DND-41 (cell line): ENCODE data around the gene TMEM185A.
"Not testable (repeated sequence)": the region's sequence is repeated elsewhere in the genome, so short reads cannot be mapped to it uniquely, and the experiment has no call there.

Experiments used
- ATAC-seq: fragments of 200-7000 bp; cut with Tn5 transposase; 3 replicates; pipeline ENCODE4 v1.9.1; 2021; ENCODE audit warnings: low read depth; ENCODE audit not compliant: insufficient read depth
- DNase-seq: peaks from one replicate; pipeline ENCODE4 v3.0.0-alpha.2; 2020
- H2AFZ ChIP-seq: 2 replicates; pipeline ENCODE4 v1.6.0; 2012; ENCODE audit warnings: low read depth, low read length
- H3K27ac ChIP-seq: 2 replicates; pipeline ENCODE4 v1.5.1; 2012; ENCODE audit warnings: low read length, inconsistent platforms
- H3K27me3 ChIP-seq: fragments of 200-600 bp; sonication (generic); 2 replicates; pipeline ENCODE4 v1.6.0; 2012; ENCODE audit warnings: low read length, mild to moderate bottlenecking, inconsistent platforms; ENCODE audit not compliant: insufficient read depth, poor library complexity
- H3K36me3 ChIP-seq: 2 replicates; pipeline ENCODE4 v1.5.1; 2012; ENCODE audit warnings: low read length, inconsistent platforms; ENCODE audit not compliant: insufficient read depth
- H3K4me1 ChIP-seq: 2 replicates; pipeline ENCODE4 v1.5.1; 2012; ENCODE audit warnings: mild to moderate bottlenecking, low read length; ENCODE audit not compliant: insufficient read depth
- H3K4me2 ChIP-seq: 2 replicates; pipeline ENCODE4 v1.6.0; 2012; ENCODE audit warnings: mild to moderate bottlenecking, moderate library complexity, low read length, inconsistent platforms; ENCODE audit not compliant: insufficient read depth
- H3K4me3 ChIP-seq, 2 experiments: fragments of 200-600 bp in 1 of 2; shearing (Covaris generic) in 1 of 2; 2 replicates each; pipeline ENCODE4 v1.5.1; 2012 to 2016; ENCODE audit warnings: inconsistent platforms in 2 of 2, low read length in 2 of 2, mild to moderate bottlenecking in 2 of 2, low read depth in 1 of 2, moderate library complexity in 1 of 2
- H3K79me2 ChIP-seq: 2 replicates; pipeline ENCODE4 v1.6.0; 2012; ENCODE audit warnings: low read length, inconsistent platforms; ENCODE audit not compliant: insufficient read depth
- H3K9ac ChIP-seq: 2 replicates; pipeline ENCODE4 v1.6.0; 2012; ENCODE audit warnings: low read depth, mild to moderate bottlenecking, inconsistent platforms, low read length, moderate library complexity
- H3K9me3 ChIP-seq: 2 replicates; pipeline ENCODE4 v1.5.1; 2012; ENCODE audit warnings: low read length, moderate library complexity, mild to moderate bottlenecking, inconsistent platforms; ENCODE audit not compliant: insufficient read depth, severe bottlenecking
- H4K20me1 ChIP-seq: 2 replicates; pipeline ENCODE4 v1.6.0; 2012; ENCODE audit warnings: low read length; ENCODE audit not compliant: insufficient read depth
- CTCF ChIP-seq: IDR thresholded peaks from 2 replicates; pipeline ENCODE4 v1.5.1; 2012; ENCODE audit warnings: borderline replicate concordance, low read length, moderate library complexity, mild to moderate bottlenecking; ENCODE audit not compliant: poor library complexity, severe bottlenecking; ENCODE audit errors: extremely low read depth
- EZH2 ChIP-seq: IDR thresholded peaks from 3 replicates; pipeline ENCODE4 v1.6.1; 2012; ENCODE audit warnings: borderline replicate concordance, low read depth, mild to moderate bottlenecking, moderate library complexity, low read length, inconsistent platforms; ENCODE audit not compliant: severe bottlenecking

The TMEM185A gene

GRCh38 chrX:149619662-149620061 is 11.9 kb downstream of the TMEM185A start:
- not testable (repeated sequence) for H3K27me3 ChIP-seq, H3K27ac ChIP-seq, H3K4me3 ChIP-seq, H3K9ac ChIP-seq, H3K4me2 ChIP-seq, H4K20me1 ChIP-seq, H3K9me3 ChIP-seq, H3K36me3 ChIP-seq, ATAC-seq, DNase-seq, H2AFZ ChIP-seq, H3K4me1 ChIP-seq
- H3K79me2 ChIP-seq = peaks cover 12% of the 10 kb centered on the region; the same call in 1 of the 2 replicates

- Histone ChIP-seq H2AFZ (no peak overlapping the region), H4K20me1 (peaks cover 3% of the 10 kb centered on the region; the same call in 1 of the 2 replicates), H3K4me1 (no peaks in the 10 kb centered on the region), H3K79me2 (peaks cover 11% of the 10 kb centered on the region; the same call in 1 of the 2 replicates), H3K9me3 (no peaks in the 10 kb centered on the region), H3K4me2 (no peak overlapping the region), H3K27me3 (no peaks in the 10 kb centered on the region), H3K27ac (no peak overlapping the region), H3K4me3 (no peak overlapping the region), H3K36me3 (no peaks in the 10 kb centered on the region), H3K9ac (no peak overlapping the region)
- ATAC-seq = no peak
- DNase-seq = no peak
- no peak for TF ChIP-seq CTCF
- TF ChIP-seq EZH2 = no peak
Observed at GRCh38 chrX:149618871-149619270, 12.7 kb downstream of the TMEM185A start.

- Histone ChIP-seq H3K9ac (no peak overlapping the region), H4K20me1 (peaks cover 3% of the 10 kb centered on the region; the same call in 1 of the 2 replicates), H3K9me3 (no peaks in the 10 kb centered on the region), H3K4me1 (no peaks in the 10 kb centered on the region), H3K4me2 (no peak overlapping the region), H3K27me3 (no peaks in the 10 kb centered on the region), H3K79me2 (0 out of 2 replicates have a peak, but pooled peaks cover 4% of the 10 kb centered on the region), H2AFZ (no peak overlapping the region), H3K4me3 (no peak overlapping the region), H3K36me3 (peaks cover 10% of the 10 kb centered on the region; the same call in 1 of the 2 replicates), H3K27ac (no peak overlapping the region)
- DNase-seq (no peak), ATAC-seq (no peak)
- TF ChIP-seq CTCF (no peak), EZH2 (no peak)
Observed at GRCh38 chrX:149611623-149612175, 19.9 kb downstream of the TMEM185A start.

- Histone ChIP-seq H3K4me2 (no peak overlapping the region), H3K4me3 (no peak overlapping the region), H4K20me1 (no peaks in the 10 kb centered on the region; the same call in 1 of the 2 replicates), H3K4me1 (no peaks in the 10 kb centered on the region), H2AFZ (no peak overlapping the region), H3K9me3 (no peaks in the 10 kb centered on the region), H3K36me3 (peaks cover 16% of the 10 kb centered on the region), H3K79me2 (no peaks in the 10 kb centered on the region), H3K9ac (no peak overlapping the region), H3K27ac (no peak overlapping the region), H3K27me3 (no peaks in the 10 kb centered on the region)
- DNase-seq = no peak
- TF ChIP-seq EZH2 (no peak), CTCF (no peak)
- ATAC-seq = no peak
Observed at GRCh38 chrX:149610511-149610910, 21.1 kb downstream of the TMEM185A start.
